ENCODE measurements around the gene WDR27.

The WDR27 gene

DNA sequence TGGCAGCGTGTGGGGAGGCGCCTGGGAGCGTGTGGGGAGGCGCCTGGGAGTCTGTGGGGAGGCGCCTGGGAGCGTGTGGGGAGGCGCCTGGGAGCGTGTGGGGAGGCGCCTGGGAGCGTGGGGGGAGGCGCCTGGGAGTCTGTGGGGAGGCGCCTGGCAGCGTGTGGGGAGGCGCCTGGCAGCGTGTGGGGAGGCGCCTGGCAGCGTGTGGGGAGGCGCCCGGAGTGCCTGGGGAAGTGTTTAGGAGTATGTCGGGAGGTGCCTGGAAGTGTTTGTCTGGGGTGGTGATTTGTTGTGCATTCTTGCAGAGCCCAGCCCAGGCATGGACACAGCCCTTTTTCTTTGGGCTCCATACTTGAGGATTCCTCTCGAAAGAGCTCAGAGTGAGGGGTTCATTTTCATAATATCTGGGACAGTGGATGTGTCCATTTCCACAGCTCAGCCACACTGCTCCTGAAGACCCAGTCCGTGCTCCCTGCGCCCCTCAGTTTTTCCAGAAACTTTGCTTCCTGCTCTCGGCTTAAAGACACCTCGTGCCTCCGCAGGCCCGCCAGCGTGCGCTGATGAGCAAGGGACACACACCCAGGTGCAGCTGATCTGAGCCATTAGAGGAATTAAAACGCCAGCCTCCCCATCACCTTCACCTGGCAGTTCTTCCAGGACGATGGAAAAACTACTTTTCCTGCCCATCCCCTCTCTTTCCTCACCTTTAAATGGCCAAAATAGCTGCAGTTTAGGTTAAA lies 276.0 kb downstream of the WDR27 start:
- DNase-seq, result no peak

- DNase-seq, result no peak
Observed at GRCh38 chr6:169424821-169425240, 277.0 kb downstream of the WDR27 start.

- DNase-seq, result no peak
Observed at GRCh38 chr6:169424149-169424804, 277.6 kb downstream of the WDR27 start.

DNA sequence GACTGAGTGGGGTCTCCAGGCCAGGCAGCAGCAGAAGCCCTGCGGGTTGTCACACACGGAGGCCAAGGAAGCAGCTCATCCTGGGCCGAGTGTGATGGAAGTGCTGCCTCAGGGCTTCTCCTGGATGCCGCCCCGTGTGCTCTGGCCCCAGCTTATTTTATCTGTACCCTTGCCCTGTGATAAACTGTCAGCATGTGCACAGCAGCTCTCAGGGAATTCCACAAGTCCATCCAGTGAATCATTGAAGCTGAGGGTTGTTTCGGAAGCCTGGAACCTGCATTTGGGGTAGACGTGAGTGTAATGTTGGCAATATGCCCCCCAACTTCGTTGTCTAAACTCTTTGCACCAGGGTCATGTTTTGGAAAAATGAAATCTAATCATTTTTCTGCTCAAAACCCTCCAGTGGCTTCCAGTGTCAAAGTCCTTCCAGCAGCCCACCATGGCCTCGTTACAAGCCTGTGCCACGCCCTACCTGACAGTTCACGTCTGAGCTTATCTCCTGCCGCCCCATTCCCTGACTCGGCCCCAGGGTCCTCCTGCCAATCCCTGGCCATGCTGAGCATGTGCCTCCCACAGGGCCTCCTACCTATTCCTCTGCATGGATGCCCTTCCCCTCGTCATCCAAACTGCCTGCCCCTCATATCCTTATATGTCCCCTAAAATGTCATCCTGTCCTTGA lies 280.1 kb downstream of the WDR27 start:
- no peak for DNase-seq

GRCh38 chr6:169420912-169421543 lies 280.8 kb downstream of the WDR27 start:
- no peak for DNase-seq

DNA sequence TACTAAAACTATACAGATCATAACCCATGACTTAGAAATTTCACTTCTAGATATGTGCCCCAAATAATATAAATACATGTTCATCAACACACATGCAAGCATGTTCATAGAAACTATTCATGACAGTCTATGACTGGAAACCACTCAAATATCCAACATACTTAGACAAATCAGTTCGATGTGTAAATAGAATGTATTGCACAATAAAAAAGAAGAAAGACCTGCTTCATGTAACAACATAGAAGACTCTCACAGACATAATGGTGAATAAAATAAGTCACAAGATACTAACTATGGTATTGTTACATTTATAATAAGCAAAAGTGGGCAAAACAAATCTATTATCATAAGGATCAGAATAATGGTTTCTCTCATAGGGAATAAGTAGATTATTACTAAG lies 284.7 kb downstream of the WDR27 start:
- DNase-seq, result no peak

- no peak for DNase-seq
Observed at GRCh38 chr6:169416249-169416648, 285.6 kb downstream of the WDR27 start.

DNA sequence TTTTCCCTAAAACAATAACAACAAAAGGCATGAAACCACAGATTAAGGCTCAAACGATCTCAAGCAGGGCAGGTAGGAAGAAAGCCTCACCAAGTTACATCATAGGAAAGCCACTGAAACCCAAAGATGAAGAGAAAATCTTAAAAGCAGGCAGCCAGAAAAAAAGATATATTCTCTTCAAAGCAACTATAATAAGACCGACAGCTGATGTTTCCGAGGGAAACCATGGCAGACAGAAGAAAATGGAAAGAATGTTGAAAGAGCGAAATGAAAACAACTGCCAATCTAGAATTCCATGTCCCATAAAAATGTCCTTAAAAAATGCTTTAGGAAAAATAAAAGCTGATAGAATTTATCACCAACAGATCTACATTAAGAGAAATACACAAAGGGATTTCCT lies 286.6 kb downstream of the WDR27 start:
- DNase-seq, result no peak

DNA sequence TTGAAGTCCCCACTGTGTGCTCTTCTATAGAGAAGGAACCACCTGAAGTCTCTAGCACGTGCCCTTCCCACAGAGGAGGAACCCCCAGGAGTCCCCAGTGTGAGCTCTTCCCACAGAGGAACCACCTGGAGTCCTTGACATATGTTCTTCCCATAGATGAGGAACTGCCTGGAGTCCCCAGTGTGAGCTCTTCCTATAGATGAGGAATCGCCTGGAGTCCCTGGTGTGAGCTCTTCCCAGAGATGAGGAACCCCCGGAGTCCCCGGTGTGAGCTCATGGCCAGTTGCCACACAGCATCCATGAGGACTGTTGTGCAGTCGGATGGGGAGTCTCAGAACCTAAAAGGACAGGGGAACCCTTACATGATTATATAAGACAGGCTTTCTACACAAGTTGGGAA lies 290.1 kb downstream of the WDR27 start:
- no peak for DNase-seq

GRCh38 chr6:169411296-169411695 lies 290.5 kb downstream of the WDR27 start:
- no peak for DNase-seq

- DNase-seq, result no peak
Observed at GRCh38 chr6:169409742-169410312, 292.0 kb downstream of the WDR27 start.

DNA sequence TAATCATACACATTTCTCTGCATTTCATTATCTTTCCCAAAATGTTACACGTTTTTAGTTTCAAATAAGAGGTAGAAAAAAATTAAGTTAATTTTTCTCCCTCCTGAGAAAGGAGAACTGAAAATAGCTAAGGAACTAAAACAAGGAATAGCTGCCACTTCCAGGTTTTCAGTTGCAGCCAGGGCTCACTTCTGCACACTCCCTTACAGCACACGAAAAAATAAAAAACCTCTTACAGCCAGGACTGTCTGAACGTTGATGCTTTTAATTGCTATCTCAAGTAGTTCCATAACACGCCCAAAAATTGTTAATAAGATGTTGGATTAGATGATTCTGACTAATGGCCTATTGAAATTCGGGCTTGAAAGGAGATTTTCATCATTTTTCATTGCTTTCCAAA lies 294.5 kb downstream of the WDR27 start:
- DNase-seq, result no peak
